Peyer's patch (tissue), 4 donors: Measurements from ENCODE around the gene ARHGEF7. TPM values are rescaled to one million over a fixed set of nuclear protein-coding genes. Genes with fewer than 3 reads are reported as not detected.

Source experiments
- DNase-seq, 3 donors: peaks; one replicate each; pipeline ENCODE4 v3.0.0-alpha.2; 2017 to 2019
- H3K27ac ChIP-seq, 4 donors: fragments of 200-600 bp; sonication (generic); one replicate each; pipeline ENCODE4 v1.5.1; 2016 to 2019
- H3K27me3 ChIP-seq, 2 donors: fragments of 200-600 bp; sonication (generic); one replicate each; pipeline ENCODE4 v1.5.1; 2019
- H3K36me3 ChIP-seq, 3 donors: fragments of 200-600 bp; sonication (generic); one replicate each; pipeline ENCODE4 v1.5.1; 2016 to 2019
- H3K4me1 ChIP-seq, 4 donors: fragments of 200-600 bp; sonication (generic); one replicate each; pipeline ENCODE4 v1.5.1; 2016 to 2019
- H3K4me3 ChIP-seq, 4 donors: fragments of 200-600 bp; sonication (generic); 1 replicate in 3 of 4; 2 replicates in 1 of 4; pipeline ENCODE4 v1.5.1; 2016 to 2019; ENCODE audit warnings: mild to moderate bottlenecking in 1 of 4
- H3K9me3 ChIP-seq, 4 donors: fragments of 200-600 bp; sonication (generic); one replicate each; pipeline ENCODE4 v1.5.1; 2016 to 2019; ENCODE audit warnings: mild to moderate bottlenecking in 1 of 4
- CTCF ChIP-seq, 6 experiments: fragments of 450-650 bp in 4 of 6; fragments of 200-600 bp in 2 of 6; sonication (generic) in 1 of 6; IDR thresholded peaks; one replicate each; pipeline ENCODE4 v1.5.1; 2017 to 2019; ENCODE audit warnings: antibody characterized with exemption in 6 of 6, mild to moderate bottlenecking in 3 of 6, moderate library complexity in 1 of 6
- POLR2A ChIP-seq, 2 donors: fragments of 450-650 bp; IDR thresholded peaks; one replicate each; pipeline ENCODE4 v1.5.1; 2017; ENCODE audit warnings: antibody characterized with exemption in 2 of 2, mild to moderate bottlenecking in 2 of 2, moderate library complexity in 2 of 2
- total RNA-seq, 4 donors: library from RNA; depleted of rRNA; stranded (reverse); fragments of >200 nt; gene quantifications; one replicate each; pipeline ENCODE4 v1.1.0, GENCODE V29; 2016

ARHGEF7 gene
- total RNA-seq, 4 donors from 2014 or later = 58.1 to 117 (median 95.5) TPM

DNA sequence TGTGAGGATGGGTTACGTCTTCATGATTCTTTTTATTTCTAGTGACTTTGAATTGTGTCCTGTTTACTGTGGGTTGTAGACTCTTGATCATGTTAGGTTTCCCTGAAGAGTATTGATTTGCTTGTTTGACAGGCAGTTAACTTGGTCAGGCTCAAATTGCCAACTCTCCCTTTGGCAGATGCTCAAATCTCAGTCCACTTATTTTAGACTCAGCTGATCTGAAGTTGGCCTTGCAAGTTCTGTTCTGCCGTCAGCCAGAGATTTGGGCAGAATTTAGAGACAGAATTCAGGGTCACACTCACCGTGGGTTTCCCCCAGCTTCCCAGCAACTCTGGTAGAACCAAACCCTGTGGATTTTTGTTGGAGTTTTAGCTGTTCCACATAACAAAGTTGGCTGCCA lies 133.7 kb downstream of the ARHGEF7 start:
- no peak for TF ChIP-seq POLR2A (IDR thresholded peaks at IDR 0.05)
- TF ChIP-seq CTCF (IDR thresholded peaks at IDR 0.05) = no peak
- Histone ChIP-seq H3K4me1 (no peaks in the 10 kb centered on the region), H3K36me3 (peaks cover 0 to 62% (median 0%) of the 10 kb centered on the region in 3 donors), H3K27me3 (no peaks in the 10 kb centered on the region), H3K27ac (no peak overlapping the region), H3K4me3 (no peak overlapping the region), H3K9me3 (no peaks in the 10 kb centered on the region)
- DNase-seq = no peak

GRCh38 chr13:111249637-111250360 lies 134.7 kb downstream of the ARHGEF7 start:
- no peak overlapping the region for H3K4me3 ChIP-seq
- no peaks in the 10 kb centered on the region for H3K9me3 ChIP-seq
- peaks cover 0 to 58% (median 0%) of the 10 kb centered on the region in 3 donors for H3K36me3 ChIP-seq
- no peaks in the 10 kb centered on the region for H3K27me3 ChIP-seq
- TF ChIP-seq CTCF (IDR thresholded peaks at IDR 0.05) = no peak
- H3K4me1 ChIP-seq = no peaks in the 10 kb centered on the region
- DNase-seq = no peak
- no peak overlapping the region for H3K27ac ChIP-seq

- H3K4me1 ChIP-seq = no peaks in the 10 kb centered on the region
- no peak for DNase-seq
- no peaks in the 10 kb centered on the region for H3K9me3 ChIP-seq
- H3K27me3 ChIP-seq = no peaks in the 10 kb centered on the region
- H3K4me3 ChIP-seq = no peak overlapping the region
- TF ChIP-seq CTCF (IDR thresholded peaks at IDR 0.05) = no peak
- TF ChIP-seq POLR2A (IDR thresholded peaks at IDR 0.05) = no peak
- H3K27ac ChIP-seq = no peak overlapping the region
- peaks cover 0 to 53% (median 0%) of the 10 kb centered on the region in 3 donors for H3K36me3 ChIP-seq
Observed at GRCh38 chr13:111251646-111252445, 136.7 kb downstream of the ARHGEF7 start.

GRCh38 chr13:111252446-111253364 lies 137.6 kb downstream of the ARHGEF7 start:
- Histone ChIP-seq H3K36me3 (peaks cover 0 to 49% (median 0%) of the 10 kb centered on the region in 3 donors), H3K27me3 (no peaks in the 10 kb centered on the region), H3K27ac (no peak overlapping the region), H3K4me3 (no peak overlapping the region), H3K9me3 (no peaks in the 10 kb centered on the region), H3K4me1 (no peaks in the 10 kb centered on the region)
- DNase-seq = no peak
- TF ChIP-seq CTCF (IDR thresholded peaks at IDR 0.05) (no peak), POLR2A (IDR thresholded peaks at IDR 0.05) (no peak)

DNA sequence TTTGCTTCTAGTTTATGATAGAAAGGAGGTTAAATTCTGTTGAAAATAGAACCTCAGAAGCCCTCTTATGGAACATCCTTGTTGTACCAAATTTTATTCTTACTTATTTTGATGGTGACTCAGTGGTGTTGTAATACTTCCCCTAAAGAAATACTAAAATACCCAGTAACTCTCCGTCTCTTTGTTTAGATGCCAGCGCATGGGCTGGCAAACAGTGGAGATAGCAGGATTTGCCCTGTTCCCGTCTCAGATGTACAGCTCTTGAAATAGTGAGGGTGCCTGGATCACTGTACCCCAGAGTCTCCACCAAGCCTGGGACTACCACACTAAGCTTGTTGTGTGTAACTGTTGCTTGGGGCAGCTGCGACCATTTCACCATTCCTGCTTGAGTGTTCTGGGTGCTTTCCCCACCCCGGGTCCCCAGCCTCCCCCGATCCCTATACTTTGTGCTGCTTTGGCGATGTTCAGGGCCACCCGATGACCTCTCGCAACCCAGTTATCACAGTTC lies 138.3 kb downstream of the ARHGEF7 start:
- TF ChIP-seq POLR2A (IDR thresholded peaks at IDR 0.05) = no peak
- no peak for TF ChIP-seq CTCF (IDR thresholded peaks at IDR 0.05)
- H3K36me3 ChIP-seq = peaks cover 0 to 50% (median 0%) of the 10 kb centered on the region in 3 donors

More for the DNA sequence above, 138.3 kb downstream of the ARHGEF7 start:
- no peaks in the 10 kb centered on the region for H3K9me3 ChIP-seq
- H3K4me3 ChIP-seq = no peak overlapping the region
- H3K27ac ChIP-seq = no peak overlapping the region
- no peaks in the 10 kb centered on the region for H3K27me3 ChIP-seq
- DNase-seq = no peak
- H3K4me1 ChIP-seq = no peaks in the 10 kb centered on the region
